ENCODE data around the gene POGLUT3. TPM values are rescaled to one million over a fixed set of nuclear protein-coding genes. Genes with fewer than 3 reads are reported as not detected.

The POGLUT3 gene
- total and polyA plus RNA-seq, 2 of the 8 experiments (the other 6 are each of a cell fraction or from before 2014, with no cell fraction given) = 4.7 to 17.4 TPM

DNA sequence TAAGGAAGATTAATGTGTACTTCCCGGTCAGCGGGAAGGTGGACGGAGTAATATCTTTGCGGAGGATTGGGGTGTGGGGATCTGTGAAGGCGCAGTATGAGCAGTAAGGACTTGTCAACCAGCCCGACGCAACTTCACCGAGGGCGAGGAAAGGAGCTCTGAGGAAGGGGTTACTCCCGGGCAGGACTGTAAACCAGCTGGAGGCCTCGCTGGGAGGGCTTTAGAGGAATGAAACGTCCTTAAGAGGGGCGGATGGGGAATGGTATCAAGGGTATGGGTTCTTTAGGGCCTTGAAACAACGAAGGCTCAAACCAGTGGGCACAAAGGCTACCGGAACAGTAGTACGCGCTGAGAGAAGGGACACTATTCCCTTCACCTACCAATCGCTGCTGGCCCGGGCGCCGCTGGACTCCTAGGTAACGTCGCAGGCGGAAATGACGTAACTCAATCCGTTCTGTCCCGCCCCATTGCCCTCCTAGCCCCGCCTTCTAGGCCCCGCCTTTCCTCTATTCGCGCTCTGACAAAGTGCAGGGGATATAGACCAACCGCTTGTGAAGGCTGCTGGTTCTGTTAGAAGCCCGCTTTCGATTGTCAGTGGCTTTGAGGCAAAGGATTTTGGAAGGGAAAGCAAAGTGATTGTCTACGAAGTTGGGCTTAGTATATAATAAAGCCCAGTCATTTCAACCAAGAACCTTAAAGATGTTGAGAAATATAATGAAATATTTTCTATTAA is 30.9 kb downstream of the POGLUT3 start, which contains the start of gene C11orf65 (continued):
- TF ChIP-seq SP4 (IDR thresholded peaks at IDR 0.05; ENCODE audit: low read length) (peak; percentile 67; the same call in 1 of the 2 replicates), SP1 (IDR thresholded peaks at IDR 0.05; ENCODE audit: low read depth, low read length) (peak; percentile 29; the same call in 1 of the 2 replicates), PHF8 (conservative IDR thresholded peaks at IDR 0.05; ENCODE audit: low read depth, low read length) (peak; percentile 93), GABPA (IDR thresholded peaks at IDR 0.05; ENCODE audit: borderline replicate concordance, insufficient read depth, low read length) (peak; percentile 69; the same call in 1 of the 2 replicates), RBBP5 (IDR thresholded peaks at IDR 0.05; ENCODE audit: borderline replicate concordance, low read depth, low read length) (peak; percentile 73; the same call in 1 of the 2 replicates), KDM4A (IDR thresholded peaks at IDR 0.05; ENCODE audit: low read depth, low read length, severe bottlenecking) (peak; percentile 71), SP2 (IDR thresholded peaks at IDR 0.05; ENCODE audit: low read length) (no peak), SRF (IDR thresholded peaks at IDR 0.05; ENCODE audit: low read depth, low read length) (0 out of 2 replicates have a peak, but pooled peaks have one; percentile 55), POLR2A (IDR thresholded peaks at IDR 0.05; ENCODE audit: control extremely low read depth in 1 of 2, low read depth in 2 of 2, low read length in 2 of 2) (peak; percentile 96 to 100), ASH2L (IDR thresholded peaks at IDR 0.05; ENCODE audit: low read length) (peak; percentile 89), ATF3 (IDR thresholded peaks at IDR 0.05; ENCODE audit: insufficient read depth, low read depth, low read length) (peak; percentile 70), EP300 (IDR thresholded peaks at IDR 0.05; ENCODE audit: borderline replicate concordance in 1 of 2, low read depth in 2 of 2, low read length in 2 of 2) (0 out of 3 replicates have a peak, but pooled peaks of 1 of the 2 experiments have one; percentile 17), KDM1A (IDR thresholded peaks at IDR 0.05; ENCODE audit: borderline replicate concordance, low read length) (no peak)
- TF ChIP-seq, protein P1, sequence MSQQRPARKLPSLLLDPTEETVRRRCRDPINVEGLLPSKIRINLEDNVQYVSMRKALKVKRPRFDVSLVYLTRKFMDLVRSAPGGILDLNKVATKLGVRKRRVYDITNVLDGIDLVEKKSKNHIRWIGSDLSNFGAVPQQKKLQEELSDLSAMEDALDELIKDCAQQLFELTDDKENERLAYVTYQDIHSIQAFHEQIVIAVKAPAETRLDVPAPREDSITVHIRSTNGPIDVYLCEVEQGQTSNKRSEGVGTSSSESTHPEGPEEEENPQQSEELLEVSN (IDR thresholded peaks at IDR 0.05) = no peak
